HG03342 (cell line): ENCODE measurements around the gene FANCG.

ENCODE experiments used
- ATAC-seq: cut with Tn5 transposase; IDR thresholded peaks from one replicate; pipeline ENCODE4 v1.9.1; 2021; ENCODE audit warnings: mild to moderate bottlenecking, moderate library complexity; ENCODE audit not compliant: unreplicated experiment

The FANCG gene

DNA sequence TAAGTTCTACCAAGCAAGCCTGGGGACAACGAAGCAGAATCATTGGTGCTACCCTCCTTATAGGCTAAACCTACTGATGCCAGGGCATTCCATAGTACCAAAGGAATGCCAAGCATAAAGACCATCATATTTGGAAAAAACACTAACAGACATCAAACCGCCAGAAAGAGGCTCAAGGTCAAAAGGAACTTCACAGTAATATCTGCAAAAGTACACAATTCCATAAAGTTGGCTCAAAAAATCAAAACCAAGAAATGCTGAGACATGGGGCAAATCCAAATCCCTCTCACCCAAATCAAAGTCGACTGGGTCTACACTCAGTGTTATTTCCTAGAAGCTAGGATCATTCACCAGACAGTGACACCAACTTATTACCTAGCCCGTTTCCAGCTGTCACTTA, 10.7 kb downstream of the FANCG start:
- no peak for ATAC-seq

DNA sequence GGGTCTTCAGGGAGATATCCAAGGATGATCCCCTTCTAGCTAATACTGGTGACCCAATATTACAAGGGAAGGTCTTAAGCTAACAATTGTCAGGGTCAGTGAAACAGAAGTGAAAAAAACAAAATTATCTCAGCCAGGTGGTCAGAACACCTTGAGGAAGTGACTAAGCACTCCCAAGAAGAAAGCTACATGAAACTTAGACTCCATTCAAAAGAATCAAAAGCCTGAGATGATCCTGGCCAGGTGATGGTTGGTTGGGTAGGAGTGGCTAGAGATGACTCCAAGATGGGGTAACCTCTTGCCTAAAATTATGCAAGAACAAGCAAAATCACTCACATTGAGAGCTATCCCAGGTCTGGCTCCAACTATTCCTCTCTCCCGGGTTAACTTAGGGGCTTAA, 12.7 kb downstream of the FANCG start:
- ATAC-seq: no peak

DNA sequence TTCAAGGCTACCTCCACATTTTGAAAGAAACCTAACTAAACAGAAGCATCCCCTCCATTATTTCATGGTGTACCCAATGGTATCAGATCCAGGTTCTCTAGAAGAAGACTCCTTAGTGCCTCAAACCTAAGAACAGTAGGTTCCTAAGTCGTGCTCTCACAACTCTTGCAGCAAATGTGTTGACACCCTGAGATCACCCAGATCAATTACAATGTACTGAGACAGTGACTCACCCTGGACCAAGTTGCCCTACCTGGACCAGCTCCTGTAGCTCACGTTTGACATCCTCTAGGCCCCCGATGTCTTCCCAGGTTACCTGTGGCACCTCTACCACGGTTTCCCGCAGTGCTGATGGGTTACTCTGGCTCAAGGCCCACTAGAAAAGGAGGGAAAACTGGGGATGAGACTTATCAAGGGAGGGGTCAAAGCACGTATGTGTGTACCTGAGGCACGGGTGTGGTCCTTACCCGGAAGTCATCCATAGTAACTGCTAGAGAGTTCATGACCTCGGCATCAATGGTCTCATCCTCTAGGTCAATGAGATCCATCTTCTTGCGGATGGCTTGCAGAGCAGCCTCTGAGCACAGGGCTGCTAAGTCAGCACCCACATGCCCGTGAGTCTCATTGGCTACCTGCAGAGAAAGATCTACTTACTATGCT, 19.1 kb downstream of the FANCG start:
- ATAC-seq: no peak

DNA sequence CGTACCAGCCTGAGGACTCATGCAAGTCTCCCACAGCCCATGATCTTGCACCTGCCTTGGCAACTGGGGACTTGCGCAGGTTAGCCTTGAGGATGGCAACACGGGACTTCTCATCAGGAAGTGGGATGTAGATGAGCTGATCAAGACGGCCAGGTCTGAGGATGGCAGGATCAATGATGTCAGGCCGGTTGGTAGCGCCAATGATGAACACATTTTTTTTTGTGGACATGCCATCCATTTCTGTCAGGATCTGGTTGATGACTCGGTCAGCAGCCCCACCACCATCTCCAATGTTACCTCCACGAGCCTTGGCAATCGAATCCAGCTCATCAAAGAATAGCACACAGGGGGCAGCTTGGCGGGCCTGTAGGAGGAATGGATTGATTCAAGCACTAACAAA, 20.3 kb downstream of the FANCG start:
- no peak for ATAC-seq

DNA sequence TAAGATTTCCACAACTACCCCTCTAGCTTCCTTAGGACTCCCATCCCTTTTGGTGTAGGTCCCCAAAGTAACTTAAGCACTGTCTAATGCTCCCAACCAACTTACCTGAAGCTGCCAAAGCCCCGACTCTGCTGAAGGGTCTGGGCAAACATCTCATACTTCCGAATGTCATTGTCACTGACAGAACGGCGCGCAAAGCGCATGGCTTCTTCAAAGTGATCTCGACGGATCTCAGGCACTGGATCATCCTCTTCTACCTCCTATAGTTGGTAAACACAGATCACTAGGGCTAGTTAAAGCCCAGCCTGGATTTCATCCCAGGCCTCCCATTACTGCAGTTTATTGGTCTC, 22.5 kb downstream of the FANCG start:
- ATAC-seq: no peak

DNA sequence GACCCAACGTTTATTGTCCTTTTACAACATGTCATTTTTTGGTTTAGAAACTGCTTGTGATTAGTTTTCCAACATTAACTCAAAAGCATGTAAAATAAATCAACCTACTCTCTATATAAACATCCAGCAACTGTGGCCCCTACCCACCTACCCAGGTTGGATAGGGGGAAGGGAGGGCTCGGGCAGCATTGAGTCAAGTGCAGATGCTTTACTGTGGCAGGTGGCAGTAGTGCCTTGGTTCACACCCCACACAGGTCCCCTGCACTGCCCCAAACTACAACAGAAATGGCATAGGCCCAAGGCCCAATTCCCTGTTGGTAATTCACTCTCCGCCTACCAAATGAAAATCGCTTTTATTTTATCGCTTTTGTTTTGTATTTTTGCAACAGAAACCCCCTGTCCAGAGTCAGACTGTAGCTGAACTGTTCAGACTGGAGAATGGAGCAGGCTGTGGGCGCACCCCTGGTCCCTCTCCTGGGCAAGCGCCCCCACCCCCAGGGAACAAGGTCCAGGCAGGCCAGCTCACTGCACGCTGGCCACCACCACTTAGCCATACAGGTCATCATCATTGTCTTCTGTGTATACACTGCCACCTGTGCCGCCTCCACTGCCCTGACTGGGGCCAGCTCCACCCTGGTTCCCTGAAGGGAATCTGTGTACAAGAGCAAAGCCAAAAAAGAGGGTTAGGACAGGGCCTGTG, 23.0 kb downstream of the FANCG start:
- no peak for ATAC-seq

DNA sequence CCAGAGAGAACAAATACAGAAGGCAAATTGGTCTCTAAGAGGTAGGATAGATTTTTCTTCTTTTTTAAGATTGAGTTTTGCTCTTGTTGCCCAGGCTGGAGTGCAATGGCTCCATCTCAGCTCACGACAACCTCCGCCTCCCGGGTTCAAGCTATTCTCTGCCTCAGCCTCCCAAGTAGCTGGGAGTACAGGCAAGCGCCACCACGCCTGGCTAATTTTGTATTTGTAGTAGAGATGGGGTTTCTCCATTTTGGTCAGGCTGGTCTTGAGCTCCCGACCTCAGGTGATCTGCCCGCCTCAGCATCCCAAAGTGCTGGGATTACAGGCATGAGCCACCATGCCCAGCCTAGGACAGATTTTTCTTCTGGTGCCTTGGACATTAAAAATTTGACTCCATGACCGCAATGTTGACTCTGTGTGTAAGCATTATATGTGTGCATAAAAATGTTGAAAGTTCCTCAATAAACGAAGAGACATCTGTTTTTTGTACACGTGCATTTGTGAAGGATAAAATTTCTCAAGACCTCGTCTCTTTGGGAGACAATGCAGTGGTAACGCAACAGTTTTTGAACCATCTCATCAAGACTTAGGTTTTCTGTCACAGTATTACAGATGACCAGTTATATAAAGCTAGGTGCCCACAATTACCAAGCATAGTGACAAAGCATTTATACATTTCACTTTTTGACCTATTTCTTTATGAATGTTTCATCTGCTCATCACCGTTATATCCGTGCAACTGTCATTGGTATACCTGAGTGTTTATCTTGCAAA, 24.7 kb downstream of the FANCG start:
- no peak for ATAC-seq

DNA sequence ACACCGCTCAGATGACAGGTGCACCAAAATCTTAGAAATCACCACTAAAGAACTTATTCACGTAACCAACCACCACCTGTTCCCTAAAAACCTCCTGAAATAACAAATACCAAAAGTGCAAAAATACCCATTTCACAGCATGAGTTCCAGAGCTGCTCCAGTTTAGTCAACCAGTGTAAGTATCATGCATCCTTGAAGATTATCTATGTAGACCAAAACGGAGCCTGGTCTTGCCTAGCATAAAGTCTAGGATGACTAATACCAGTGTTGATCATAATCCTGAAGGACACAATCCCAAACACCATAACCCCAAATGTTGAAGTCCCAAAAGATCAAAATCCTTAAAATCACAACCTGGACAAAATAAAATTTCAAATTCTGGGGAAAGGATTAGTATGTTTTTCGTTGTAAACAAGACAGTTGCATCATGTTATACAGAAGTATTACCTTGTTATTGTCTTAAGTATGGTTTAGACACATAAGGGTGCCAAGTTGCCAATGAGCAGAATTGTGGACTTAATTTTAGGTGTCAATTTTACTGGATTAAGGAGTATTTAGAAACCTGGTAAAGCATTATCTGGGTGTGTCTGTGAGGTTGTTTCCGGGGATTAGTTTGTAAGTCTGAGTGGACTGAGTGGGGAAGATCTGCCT, 25.4 kb downstream of the FANCG start:
- ATAC-seq: no peak

DNA sequence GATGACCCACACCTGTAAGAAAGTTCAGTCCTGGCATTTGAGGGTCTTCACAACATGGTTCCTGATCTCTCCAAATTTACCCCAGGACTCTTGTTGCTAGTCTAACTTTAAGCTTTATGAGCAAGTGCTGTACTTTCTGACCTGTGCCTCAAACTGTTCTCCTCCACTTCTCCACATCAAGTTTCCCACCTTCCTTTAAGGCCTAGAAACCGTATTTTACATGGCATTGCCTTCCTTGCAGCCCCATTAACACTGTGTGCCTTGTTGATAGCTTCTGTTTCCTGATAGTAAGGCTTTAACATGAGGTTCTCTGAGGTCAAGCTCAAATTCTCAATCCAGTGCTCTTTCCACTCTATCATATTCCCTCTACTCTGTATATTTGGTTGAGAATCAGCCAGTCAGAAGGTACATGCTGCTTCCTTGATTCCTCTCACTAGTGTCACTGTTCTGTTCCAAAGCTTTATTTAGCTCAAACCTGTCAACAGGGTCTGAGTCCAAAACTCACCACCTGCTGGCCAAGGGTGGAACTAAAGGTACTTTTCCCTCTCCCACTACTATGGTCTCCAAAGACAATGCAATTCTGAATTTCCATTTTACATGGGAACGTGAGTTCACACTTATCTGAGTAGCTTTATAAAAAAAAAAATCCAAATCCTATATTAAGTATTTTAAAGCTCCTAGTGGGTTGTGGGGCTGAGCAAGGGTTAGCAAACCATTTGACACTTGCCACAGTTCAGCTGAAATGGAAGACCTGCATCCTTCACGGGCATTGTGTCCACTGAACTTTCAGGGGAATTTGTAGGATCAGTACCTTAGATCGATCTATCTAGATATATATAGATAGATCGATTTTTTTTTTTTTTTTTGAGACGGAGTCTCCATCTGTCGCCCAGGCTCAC, 28.4 kb downstream of the FANCG start:
- no peak for ATAC-seq

DNA sequence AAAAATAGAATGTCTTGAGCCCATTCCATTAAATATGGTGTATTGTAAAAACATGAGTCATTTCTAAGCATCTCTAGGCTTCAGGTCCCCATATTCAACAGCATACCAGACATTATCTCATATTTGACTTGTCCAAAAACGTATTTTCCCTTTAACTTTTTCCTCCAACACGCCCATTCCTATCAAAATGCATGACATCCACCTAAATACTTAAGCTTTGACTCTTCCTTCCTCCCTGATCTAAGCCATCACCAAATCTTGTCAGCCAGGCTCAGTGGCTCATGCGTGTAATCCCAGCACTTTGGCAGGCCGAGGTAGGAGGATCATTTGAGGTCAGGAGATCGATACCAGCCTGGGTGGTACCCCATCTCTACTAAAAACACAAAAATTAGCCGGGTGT, 31.2 kb downstream of the FANCG start:
- no peak for ATAC-seq

DNA sequence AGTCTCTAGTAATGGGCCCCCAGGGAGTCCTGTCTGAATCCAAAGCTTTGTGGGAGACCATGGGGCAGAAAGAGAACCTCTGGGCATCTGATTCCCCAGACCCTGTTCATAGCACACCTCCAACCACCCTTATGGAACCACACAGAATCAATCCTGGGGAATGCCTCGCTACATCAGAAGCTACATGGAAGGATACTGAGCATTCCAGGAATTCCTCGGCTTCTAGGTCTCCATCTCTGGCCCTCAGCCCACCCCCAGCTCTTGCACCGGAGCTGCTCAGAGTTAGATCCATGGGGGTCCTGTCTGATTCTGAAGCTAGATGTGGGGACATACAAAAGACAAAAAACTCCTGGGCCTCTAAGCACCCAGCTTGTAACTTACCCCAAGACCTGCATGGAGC, 35.7 kb downstream of the FANCG start:
- ATAC-seq: no peak

DNA sequence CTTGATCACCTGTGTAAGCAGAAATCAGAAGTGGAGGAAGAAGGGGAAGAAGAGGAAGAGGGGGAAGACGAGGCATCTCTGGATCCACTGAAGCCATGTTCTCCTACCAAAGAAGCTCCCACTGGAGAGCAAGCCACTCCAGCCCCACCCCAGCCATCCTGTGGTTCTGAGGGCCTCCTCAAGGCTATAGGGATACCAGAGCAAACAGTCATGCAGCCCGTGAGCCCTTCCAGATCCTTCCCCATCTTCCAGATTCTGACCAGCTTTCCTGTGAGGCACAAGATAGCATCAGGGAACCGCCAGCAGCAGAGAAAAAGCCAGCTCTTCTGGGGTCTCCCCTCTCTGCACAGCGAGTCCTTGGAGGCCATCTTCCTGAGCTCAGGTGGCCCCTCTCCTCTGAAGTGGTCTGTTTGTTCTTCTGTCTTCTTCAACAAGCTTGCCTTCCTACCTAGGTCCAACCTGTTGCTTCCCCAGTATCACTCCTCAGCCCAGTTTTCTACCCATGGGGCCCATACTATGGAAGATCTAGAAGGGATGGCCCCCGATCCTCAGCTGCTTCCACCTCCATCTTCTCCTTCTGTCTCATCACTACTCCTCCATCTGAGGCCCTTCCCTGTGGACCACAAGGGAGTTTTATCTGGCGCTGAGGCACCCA, 36.7 kb downstream of the FANCG start:
- no peak for ATAC-seq

DNA sequence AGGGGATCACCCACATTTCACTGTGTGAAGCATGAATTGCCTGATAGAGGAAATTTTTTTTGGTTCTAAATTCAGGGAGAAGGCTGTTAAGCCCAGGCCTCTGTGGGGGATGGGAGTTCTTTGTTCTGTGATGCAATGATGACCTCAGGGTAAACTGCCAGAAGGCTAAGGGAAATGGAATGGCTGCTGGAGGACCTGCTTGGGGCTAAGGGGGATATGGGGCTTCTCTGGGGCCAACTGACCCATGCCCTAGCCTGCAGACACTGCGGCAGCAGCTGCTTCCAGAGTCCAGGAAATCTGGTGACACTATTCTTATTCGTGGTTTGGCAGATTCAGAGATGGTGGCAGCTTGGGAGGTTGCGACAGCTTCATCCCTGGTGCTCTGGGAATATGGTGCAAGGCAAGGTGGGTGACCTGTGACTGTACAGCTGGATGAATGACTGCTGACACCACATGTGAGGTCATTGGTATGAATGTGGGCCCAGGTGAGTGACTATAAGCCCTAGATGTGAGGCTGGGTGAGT, 37.6 kb downstream of the FANCG start:
- ATAC-seq: no peak

DNA sequence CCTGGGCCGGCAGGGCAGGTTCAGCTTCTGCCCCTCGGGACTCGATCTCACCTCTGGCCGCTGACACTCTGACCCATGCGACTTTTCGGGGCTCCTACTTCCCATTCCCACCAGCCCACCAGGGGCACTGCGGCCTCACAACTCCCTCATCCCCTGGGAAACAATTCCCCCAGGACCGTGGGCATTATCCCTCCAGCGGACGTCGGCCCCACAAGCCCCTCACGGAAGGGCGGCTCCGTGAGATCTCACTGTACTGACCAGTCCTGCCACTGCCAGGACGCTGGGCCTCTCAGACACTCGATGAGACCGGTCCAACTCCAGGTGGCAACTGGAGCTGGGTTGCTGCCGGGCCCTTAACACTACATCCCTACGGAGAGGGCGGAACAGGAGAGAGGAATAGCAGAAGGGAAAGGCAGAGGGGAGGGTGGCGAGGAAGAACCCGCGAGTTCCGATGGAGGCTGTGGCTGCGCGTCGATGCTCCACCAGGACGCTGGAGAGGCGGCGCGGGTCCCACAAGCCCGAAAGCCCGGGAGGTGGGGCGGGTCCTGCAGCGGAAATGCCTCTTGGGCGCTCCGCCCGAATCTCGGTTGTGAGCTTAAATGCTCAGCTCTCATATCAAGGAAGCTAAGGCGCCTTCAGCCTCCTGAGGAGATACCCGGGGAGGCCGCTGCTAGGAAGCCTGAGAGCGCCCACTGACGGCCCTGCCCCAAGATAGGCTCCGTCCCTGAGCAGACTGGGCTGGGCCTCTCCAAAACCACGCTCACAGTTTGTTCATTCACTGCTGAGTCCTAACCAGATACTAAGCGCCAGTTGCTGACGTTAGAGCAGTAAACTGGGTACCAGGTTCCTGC, 43.7 kb downstream of the FANCG start:
- no peak for ATAC-seq

DNA sequence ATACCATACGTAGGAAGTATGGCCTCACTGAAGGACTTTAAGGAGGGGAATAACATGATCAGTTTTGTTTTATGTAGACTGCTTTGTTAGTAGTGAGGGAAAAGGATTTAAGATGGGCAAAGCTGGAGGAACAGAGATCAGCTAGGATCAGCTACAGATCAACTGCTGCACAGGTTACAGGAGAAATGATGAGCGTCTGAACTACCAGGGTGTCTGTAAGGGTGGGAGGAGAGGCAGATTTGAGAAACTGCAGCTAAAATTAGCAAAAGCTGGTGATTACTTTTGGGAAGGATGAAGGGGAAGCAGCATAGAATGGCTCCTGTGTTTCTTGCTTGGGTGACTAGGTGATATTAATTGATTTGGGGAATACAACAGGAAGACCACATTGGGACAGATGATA, 46.6 kb downstream of the FANCG start:
- ATAC-seq: no peak

DNA sequence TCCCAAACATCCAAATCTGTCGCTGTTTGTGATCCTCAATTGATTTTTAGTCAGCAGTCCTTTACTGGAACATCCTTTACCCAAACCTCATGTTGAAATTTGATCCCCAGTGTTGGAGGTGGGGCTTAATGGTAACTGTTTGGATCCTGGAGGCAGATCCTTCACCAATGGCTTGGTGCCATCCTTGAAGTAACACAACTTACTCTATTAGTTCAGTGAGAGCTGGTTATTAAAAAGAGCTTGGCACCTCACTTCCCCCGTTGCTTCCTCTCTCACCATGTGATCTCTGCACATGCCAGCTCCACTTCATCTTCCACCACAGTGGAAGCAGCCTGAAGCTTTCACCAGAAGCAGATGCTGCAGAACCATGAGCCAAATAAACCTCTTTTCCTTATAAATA, 49.9 kb downstream of the FANCG start:
- ATAC-seq: no peak

DNA sequence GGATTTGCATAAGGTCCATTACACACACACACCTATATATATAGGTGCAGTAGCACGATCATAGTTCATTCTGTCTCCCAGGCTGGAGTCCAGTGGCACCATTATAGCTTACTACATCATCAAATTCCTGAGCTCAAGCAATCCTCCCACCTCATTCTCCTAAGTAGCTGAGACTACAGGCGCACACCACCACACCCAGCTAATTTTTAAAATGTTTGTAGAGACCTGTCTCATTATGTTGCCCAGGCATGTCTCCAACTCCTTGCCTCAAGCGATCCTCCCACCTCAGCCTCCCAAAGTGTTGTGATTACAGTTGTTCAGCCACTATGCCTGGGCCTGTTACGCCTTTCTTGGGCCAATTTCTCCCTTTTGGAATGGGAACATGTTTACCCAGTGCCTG, 50.5 kb downstream of the FANCG start:
- ATAC-seq: no peak

DNA sequence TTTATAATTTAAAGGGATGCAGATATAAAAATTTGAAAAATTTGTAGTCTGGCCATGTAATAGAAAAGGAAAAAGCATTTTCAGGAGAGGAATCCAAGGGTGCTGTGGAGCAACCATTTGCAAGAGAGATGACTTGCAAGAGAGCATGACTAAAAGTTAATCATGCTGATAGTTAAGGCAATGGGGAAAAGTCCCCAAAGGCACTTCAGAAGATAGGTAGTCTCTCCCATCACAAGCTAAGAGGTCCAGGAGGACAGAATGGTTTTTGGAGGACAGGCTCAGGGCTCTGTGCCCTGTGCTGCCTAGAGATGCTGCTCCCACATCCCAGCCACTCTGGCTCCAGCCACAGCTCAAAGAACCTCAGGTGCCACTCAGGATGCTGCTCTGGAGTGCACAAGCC, 51.4 kb downstream of the FANCG start:
- ATAC-seq: no peak

DNA sequence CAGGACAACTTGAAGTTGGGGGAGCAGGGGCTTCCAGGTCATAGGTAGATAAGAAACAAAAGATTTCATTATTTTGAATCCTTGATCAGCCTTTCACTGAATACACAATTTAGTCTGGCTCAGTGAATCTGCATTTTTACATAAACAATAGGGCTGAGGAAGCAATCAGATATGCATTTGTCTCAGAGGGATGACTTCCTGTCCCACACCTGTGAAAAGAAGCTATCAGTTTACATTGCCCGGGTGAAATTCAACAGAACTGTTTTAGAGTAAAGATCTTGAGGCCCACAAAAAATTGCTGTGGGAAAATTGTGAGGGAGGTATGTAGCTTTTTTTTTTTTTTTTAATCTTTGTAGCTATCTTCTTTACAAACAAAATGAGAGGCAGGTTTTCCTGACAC, 51.9 kb downstream of the FANCG start:
- no peak for ATAC-seq
